Activated naive CD8-positive, alpha-beta T cell treated with anti-CD3 and anti-CD28 coated beads, Interleukin-2, amount 10 ng/mL, durations not matched to agents 7 days and 5 days (primary cell): ENCODE measurements around the gene CROCC. TPM values are rescaled to one million over a fixed set of nuclear protein-coding genes. Genes with fewer than 3 reads are reported as not detected.
A peak's percentile ranks its signal among the peaks of the same experiment; 100 is the strongest.

Source experiments
- ATAC-seq: fragments of 150-1000 bp; cut with Tn5 transposase; one replicate; pipeline ENCODE4 v1.10.0; 2021; ENCODE audit warnings: low read depth, moderate library complexity
- POLR2A ChIA-PET: fragments of 350-600 bp; sonication (Branson Sonifier 250); formaldehyde crosslinking; loops from one replicate; lab custom pipeline; 2021; ENCODE audit warnings: antibody characterized with exemption; lab: Charles Lee
- DNase-seq: peaks from one replicate; pipeline ENCODE4 v3.0.0; 2021
- H3K27ac Mint-ChIP-seq: one replicate; pipeline ENCODE4 v1.8.0; 2022; ENCODE audit warnings: mild to moderate bottlenecking, mixed read lengths
- H3K27me3 Mint-ChIP-seq: one replicate; pipeline ENCODE4 v1.8.0; 2022; ENCODE audit warnings: mild to moderate bottlenecking, moderate library complexity, mixed read lengths
- H3K36me3 Mint-ChIP-seq: one replicate; pipeline ENCODE4 v1.8.0; 2021; ENCODE audit warnings: mild to moderate bottlenecking, mixed read lengths
- H3K4me1 Mint-ChIP-seq: one replicate; pipeline ENCODE4 v1.8.0; 2021; ENCODE audit warnings: mixed read lengths
- H3K4me3 Mint-ChIP-seq: one replicate; pipeline ENCODE4 v1.8.0; 2022; ENCODE audit warnings: mild to moderate bottlenecking, moderate library complexity, mixed read lengths
- H3K9me3 Mint-ChIP-seq: one replicate; pipeline ENCODE4 v1.8.0; 2021; ENCODE audit warnings: mixed read lengths
- total RNA-seq, 2 experiments: library from RNA; stranded (reverse); gene quantifications; one replicate each; pipeline ENCODE4 v1.2.3, GENCODE V29; 2021

CROCC gene
- total RNA-seq, 2 experiments from 2014 or later = 63.0 to 69.8 TPM

DNA sequence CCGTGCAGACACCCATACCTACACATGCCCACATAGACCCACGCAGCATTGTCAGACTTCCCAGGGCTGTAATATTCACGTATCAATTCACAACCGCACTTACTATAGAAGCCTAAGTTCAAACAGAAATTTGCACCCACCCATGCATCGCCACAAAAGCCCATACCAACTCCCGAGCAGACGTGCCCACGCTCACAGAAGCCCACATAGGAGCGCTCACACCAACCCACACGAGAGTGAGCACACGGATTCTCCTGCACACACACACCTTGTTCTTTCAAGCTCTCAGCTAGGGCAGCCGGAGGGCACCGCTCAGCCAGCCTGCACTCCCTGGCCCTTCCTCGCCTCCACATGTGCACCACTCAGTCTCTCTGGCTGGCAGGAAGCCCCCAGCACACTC, 54.1 kb downstream of the CROCC start:
- POLR2A ChIA-PET = no interaction called here
- Mint-ChIP-seq H3K27ac (no peak overlapping the region), H3K4me3 (no peak overlapping the region), H3K4me1 (peaks cover 2% of the 10 kb centered on the region), H3K36me3 (no peaks in the 10 kb centered on the region), H3K9me3 (no peaks in the 10 kb centered on the region), H3K27me3 (peaks cover 9% of the 10 kb centered on the region)
- no peak for ATAC-seq
- DNase-seq = no peak

DNA sequence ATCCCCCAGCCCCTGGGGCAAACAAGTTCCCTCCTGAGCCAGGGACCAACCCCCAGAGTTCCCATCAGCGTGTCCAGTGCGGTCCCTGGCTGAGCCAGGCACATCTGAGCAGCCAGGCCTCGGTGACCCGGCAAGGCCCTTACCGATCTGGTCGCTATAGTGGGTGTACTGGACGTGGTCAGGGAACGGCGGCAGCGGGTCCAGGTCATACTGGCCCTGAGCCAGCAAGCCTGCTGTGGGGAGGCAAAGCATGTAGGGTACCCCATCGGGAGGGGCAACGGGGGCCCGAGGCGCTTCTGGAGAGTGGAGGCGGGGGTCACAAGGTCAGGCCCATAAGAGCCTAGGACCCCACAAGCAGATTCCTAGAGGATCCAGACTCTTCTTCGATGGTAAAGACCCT, 55.2 kb downstream of the CROCC start:
- no peak for ATAC-seq
- Mint-ChIP-seq H3K27me3 (peaks cover 20% of the 10 kb centered on the region), H3K9me3 (no peaks in the 10 kb centered on the region), H3K27ac (no peak overlapping the region), H3K4me3 (no peak overlapping the region), H3K36me3 (no peaks in the 10 kb centered on the region), H3K4me1 (peaks cover 3% of the 10 kb centered on the region)
- POLR2A ChIA-PET = no interaction called here
- no peak for DNase-seq

DNA sequence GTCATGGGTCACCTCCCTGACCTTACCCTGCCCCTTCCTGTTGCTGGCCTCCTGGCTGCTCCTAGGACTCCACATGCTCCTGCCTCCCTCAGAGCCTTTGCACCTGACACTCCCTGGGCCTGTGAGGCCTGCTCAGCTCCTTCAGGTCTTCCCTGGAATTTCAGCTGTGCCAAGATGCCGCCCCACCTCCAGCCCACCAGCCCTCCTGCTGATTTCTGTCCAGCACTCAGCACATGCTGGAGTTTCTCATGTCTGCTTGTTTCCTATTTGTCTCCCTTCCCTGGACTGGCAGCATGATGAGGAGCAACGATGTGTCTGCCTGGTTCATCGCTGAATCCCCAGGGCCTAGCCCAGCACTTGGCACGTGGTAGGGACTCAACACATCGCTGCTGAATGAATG, 55.6 kb downstream of the CROCC start:
- Mint-ChIP-seq H3K27ac (no peak overlapping the region), H3K9me3 (no peaks in the 10 kb centered on the region), H3K36me3 (no peaks in the 10 kb centered on the region), H3K4me1 (peaks cover 3% of the 10 kb centered on the region), H3K27me3 (peaks cover 24% of the 10 kb centered on the region), H3K4me3 (no peak overlapping the region)
- ATAC-seq (no peak), DNase-seq (no peak)
- POLR2A ChIA-PET = no interaction called here

DNA sequence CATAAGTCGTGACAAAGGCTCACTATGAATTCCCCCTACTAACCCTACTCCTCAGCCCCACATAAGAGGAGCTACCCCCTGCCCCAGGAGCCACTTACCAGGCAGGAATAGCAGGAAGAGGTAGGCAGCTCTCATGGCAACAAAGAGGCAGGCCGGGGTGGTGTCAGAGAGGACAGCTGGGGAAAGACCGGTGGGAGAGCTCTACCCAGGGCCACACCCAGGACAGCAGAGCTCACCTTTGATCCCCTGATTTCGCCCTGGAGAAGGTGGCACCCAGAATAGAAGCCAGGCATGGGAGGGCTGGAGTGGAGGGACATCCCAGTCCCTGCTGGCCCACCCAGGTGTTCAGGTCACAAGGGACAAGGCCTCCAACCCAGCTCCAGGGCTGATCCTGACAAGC, 56.4 kb downstream of the CROCC start:
- POLR2A ChIA-PET = interaction anchor here (0.5 kb wide), 1 partner anchor 30 kb away, joined by 4 read pairs; no protein-coding TSS in a partner anchor
- Mint-ChIP-seq H3K4me3 (no peak overlapping the region), H3K27me3 (peaks cover 26% of the 10 kb centered on the region), H3K9me3 (no peaks in the 10 kb centered on the region), H3K4me1 (peaks cover 3% of the 10 kb centered on the region), H3K36me3 (no peaks in the 10 kb centered on the region), H3K27ac (no peak overlapping the region)
- no peak for DNase-seq
- ATAC-seq = no peak

DNA sequence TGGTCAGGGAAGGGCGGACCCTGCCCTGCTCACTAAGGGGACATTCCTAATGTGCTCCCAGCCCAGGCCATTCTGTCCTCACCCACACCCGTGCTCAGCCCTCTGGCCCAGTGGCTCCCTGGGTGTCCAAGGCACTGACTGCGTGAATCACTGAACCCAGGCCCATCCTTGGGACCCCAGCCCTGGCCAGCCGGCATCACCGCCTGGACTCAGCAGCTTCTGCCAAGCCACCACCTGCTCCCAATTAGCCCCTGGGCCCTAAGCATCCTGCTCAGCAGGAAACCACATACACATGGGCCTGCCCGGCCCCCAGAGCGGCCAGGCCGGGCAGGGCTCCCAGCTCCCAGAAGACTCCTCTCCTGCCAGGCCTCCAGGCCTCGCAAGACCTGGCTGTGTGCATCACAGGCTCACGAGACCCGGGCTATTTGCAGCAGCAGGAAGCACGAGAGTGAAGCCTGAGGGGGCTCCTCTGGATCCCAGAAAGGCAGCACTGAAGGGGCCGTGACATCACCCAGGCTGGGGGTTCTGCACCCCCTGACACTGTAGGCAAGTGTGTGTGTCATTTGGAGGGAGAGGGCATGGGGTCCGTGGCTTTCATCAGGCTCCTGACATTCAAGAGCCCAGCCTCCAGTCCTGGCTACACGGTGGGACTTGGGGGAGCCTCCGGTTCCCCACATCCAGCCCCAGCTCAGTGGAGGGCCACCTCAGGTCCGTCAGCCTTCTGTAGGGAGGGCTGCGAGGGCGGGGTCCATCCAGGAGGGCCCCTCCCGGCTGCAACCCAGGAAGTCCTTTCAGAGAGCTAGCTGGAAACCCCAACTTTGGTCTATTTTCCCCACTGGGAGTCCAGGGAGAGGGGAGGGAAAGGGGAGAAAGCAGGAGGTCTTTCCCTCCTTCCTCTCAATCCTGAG, 57.1 kb downstream of the CROCC start:
- Mint-ChIP-seq H3K27me3 (peaks cover 30% of the 10 kb centered on the region), H3K9me3 (no peaks in the 10 kb centered on the region), H3K4me3 (no peak overlapping the region), H3K36me3 (no peaks in the 10 kb centered on the region), H3K27ac (no peak overlapping the region), H3K4me1 (peaks cover 3% of the 10 kb centered on the region)
- POLR2A ChIA-PET = interaction anchor here (0.5 kb wide), 2 partner anchors 30 to 448 kb away, joined by 3 to 4 read pairs; no protein-coding TSS in a partner anchor
- DNase-seq = no peak
- no peak for ATAC-seq

DNA sequence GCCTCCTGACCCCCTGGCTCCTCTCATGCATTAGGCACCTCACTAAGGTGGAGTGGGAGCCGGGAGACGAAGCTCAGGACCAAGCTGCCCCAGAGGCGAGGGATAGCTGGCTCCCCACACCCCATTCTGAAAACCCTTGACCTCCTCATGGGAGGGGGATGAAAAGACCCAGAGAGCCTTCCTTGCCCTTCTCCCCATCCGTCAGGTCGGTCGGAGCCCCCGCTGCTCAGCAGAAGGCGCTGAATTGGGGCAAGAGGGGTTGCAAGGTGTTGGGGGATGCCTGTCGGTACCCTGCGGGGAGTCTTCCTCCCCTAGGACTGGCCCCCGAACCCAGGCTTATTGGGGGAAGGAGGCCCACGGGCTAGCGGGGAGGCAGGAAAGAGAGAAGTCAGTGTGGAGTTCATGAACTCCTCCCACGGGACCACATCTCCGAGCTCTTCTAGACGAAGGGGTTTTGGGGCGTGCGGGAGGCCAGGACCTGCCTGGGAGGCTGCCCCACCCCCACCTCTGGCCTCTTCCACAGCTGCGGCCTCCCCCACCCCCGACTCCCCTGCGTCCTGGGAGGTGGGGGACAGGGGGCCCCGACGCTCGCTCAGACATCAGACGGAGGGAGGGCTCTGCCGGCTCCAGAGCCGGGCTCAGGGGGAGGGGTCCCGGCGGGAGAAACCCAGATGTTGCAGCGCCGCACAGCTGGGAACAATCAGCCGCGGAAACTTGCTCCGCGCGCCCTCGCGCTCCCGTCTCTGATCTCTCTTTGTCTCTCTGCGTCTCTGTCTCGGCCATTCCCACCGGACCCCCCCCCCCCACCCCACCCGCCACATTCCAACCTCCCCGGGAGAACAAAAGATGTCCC, 58.0 kb downstream of the CROCC start:
- Mint-ChIP-seq H3K9me3 (no peaks in the 10 kb centered on the region), H3K4me3 (peak overlapping the region; percentile 56), H3K36me3 (no peaks in the 10 kb centered on the region), H3K27ac (no peak overlapping the region), H3K27me3 (peaks cover 30% of the 10 kb centered on the region), H3K4me1 (peaks cover 3% of the 10 kb centered on the region)
- DNase-seq (no peak), ATAC-seq (no peak)
- POLR2A ChIA-PET = no interaction called here

DNA sequence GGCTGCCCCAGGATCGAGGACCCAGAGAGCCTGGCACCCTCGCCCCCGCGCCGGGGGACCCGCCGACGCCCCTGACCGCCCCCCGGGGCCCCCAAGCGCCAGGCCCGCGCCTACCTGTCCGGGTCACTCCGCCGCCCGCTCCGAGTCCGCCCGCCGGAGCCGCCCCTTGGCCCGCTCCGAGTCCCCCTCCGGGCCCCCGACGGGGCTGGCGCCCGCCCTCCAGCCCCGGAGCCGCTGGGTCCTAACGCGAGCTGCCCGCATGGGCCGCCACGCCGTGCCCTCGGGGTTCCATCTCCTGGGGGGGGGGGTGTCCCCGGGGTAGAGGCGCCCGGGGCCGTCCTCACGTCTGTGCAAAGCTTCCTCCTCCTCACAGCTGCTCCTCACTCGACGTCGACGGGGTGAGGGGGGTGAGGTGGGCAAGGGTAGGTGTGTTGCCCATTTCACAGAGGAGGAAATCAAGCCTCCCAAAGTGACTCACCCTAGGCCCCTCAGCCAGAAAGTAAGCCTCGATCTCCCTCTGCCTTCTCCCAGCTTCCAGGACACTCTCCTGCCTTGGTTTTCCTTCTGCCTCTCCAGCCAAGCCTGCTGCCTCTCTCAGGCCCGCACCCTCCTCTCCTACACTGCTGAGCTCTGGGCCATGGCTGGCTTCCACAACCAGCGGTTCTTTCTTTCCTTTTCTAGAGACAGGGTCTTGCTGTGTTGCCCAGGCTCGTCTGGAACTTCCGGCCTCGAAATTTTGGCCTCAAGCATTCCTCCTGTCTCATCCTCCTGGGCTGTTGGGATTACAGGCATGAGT, 58.9 kb downstream of the CROCC start, which contains the start of gene MFAP2:
MFAP2 (minus strand) TSS at position 148 of the 796 bp plus-strand sequence. CDS start 2,347 bp downstream, outside the sequence.
- Mint-ChIP-seq H3K4me3 (peak within 1 kb of the TSS; percentile 61), H3K9me3 (no peaks in the 10 kb centered on the region), H3K27me3 (peaks cover 30% of the 10 kb centered on the region), H3K4me1 (peaks cover 3% of the 10 kb centered on the region), H3K36me3 (no peaks in the 10 kb centered on the region), H3K27ac (peak within 1 kb of the TSS; percentile 27)
- POLR2A ChIA-PET = no interaction called here
- DNase-seq (no peak), ATAC-seq (peak; percentile 25)

DNA sequence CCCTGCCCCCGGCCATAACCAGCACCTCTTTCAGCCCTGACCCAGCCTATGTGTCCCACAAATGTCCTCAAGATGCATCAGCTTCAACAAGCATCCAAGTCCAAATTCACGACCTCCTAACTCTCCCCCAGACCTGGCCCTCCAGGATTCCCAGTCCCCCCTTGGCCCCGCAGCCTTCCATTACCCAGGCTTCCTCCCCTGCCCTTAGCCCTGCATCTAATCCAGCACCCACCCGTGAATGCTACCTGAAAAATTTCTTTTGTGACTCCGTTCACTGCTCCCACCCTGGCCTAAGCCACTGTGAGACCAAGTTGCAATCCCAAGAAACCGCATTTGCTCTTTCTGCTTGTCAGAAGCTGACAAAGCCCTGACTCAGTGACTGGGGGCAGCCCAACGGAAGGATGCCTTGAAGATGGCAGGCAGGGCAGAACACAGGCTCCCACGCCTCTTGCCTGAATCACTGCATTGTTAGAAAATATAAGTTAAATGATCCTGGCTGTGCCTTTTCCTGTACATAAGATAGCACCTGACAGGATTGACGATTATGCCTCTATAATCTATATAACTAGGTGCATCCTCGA, 59.6 kb downstream of the CROCC start:
- Mint-ChIP-seq H3K4me1 (peaks cover 3% of the 10 kb centered on the region), H3K9me3 (no peaks in the 10 kb centered on the region), H3K4me3 (peak overlapping the region; percentile 61), H3K27ac (no peak overlapping the region), H3K36me3 (no peaks in the 10 kb centered on the region), H3K27me3 (peaks cover 30% of the 10 kb centered on the region)
- no peak for ATAC-seq
- DNase-seq = no peak
- POLR2A ChIA-PET = no interaction called here

DNA sequence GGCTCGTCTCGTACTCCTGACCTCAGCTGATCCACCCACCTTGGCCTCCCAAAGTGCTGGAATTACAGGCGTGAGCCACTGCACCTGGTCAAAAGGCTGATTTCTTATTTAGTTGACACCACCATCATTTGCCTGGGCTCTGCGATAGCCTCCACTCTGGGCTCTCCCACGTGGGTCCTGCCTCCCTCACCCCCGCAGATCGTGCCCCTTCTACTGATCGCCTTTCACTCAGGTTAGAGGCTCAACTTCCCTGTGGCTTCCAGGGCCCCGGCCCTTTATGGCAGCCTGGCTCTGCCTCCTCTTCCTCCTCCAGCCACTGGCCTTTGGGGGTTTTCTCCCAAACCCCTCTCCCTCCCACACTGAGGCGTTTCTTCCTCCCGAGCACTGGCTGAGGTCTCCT, 61.2 kb downstream of the CROCC start:
- DNase-seq = no peak
- no peaks in the 10 kb centered on the region for H3K9me3 Mint-ChIP-seq
- ATAC-seq = no peak
- H3K27me3 Mint-ChIP-seq = peaks cover 30% of the 10 kb centered on the region
- H3K36me3 Mint-ChIP-seq = no peaks in the 10 kb centered on the region
- H3K4me3 Mint-ChIP-seq = no peak overlapping the region
- H3K27ac Mint-ChIP-seq = no peak overlapping the region
- H3K4me1 Mint-ChIP-seq = peaks cover 3% of the 10 kb centered on the region
- POLR2A ChIA-PET = no interaction called here

DNA sequence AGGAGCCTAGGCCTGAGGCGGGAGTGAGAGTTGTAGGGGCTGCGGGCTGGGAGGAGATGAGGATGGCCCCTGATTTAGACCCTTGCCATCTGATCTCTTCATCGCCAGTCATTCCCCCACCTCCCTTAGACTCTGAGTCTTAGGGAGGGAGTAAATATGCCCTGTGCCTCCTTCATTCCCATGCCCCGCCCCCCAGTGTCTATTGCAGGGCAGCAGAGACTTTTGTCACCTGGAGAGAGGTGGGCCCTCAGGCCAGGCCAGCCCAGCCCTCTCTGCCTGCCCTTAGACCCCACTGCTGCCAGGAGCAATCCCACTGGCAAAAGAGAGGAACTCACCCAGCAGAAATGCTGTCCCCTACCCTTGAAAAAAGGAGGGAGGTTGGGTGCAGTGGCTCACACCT, 61.9 kb downstream of the CROCC start:
- Mint-ChIP-seq H3K4me1 (peaks cover 3% of the 10 kb centered on the region), H3K27ac (no peak overlapping the region), H3K36me3 (no peaks in the 10 kb centered on the region), H3K9me3 (no peaks in the 10 kb centered on the region), H3K4me3 (no peak overlapping the region), H3K27me3 (peaks cover 30% of the 10 kb centered on the region)
- DNase-seq (no peak), ATAC-seq (no peak)
- POLR2A ChIA-PET = no interaction called here

DNA sequence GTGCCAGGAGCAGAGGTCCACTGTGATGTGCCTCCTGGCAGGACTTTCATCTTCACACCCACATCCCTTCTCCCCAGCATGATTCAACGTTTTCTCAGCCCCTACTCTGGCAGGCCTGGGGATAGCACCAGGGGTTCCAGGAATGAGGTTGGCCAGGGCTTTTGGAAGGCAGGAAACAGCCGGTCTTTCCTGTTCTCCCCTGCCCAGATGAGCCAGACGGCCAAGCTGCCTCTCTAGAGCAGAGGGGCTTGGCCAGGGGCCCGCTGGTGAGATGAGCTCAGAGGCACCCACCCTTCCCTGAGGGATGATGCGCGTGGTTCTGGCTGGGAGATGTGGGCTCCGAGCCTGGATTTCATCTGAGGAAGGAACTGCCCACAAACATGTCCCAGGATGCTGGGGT, 63.0 kb downstream of the CROCC start:
- Mint-ChIP-seq H3K4me3 (no peak overlapping the region), H3K9me3 (no peaks in the 10 kb centered on the region), H3K27me3 (peaks cover 24% of the 10 kb centered on the region), H3K36me3 (no peaks in the 10 kb centered on the region), H3K27ac (no peak overlapping the region), H3K4me1 (peaks cover 3% of the 10 kb centered on the region)
- POLR2A ChIA-PET = no interaction called here
- no peak for DNase-seq
- no peak for ATAC-seq

DNA sequence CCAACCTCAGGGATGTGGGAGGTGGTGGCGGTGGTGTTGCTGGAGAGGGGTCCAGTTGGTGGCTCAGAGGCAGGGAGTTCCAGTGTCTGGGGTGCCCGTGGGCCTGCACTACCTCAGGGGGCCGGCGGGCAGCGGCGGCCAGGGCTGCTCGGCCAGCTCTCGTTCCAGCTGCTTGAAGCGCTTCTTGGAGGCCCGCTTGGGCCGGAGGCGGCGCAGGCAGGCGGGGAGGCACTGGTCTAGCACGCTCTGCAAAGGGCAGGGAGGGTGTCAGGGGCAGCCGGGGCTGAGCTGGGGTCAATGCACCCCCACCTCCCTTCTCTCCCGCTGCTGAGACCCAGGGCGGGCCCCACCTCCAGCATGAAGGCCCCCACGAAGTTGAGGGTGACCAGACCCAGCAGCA, 64.4 kb downstream of the CROCC start:
- Mint-ChIP-seq H3K4me1 (no peaks in the 10 kb centered on the region), H3K9me3 (no peaks in the 10 kb centered on the region), H3K4me3 (no peak overlapping the region), H3K27me3 (peaks cover 18% of the 10 kb centered on the region), H3K36me3 (no peaks in the 10 kb centered on the region), H3K27ac (no peak overlapping the region)
- POLR2A ChIA-PET = no interaction called here
- DNase-seq (no peak), ATAC-seq (no peak)

DNA sequence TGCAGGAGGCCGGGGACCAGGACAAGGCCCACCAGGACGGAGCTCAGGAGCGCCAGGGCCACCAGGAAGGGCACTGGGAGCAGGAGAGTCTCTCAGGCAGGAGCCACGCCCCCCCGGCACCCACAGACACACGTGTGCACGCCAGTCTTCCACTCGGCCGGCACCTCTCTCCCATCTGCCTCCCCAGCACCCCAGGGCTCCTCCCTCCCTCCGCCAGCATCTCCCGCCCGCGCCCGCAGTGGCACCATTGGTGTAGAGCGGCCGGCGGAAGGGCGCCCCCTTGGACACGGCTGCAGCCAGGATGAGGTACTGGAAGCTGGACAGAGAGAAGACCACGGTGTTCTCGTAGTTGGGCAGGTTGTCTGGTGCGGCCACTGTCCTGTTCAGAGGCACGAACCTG, 64.8 kb downstream of the CROCC start:
- DNase-seq (no peak), ATAC-seq (no peak)
- Mint-ChIP-seq H3K36me3 (no peaks in the 10 kb centered on the region), H3K4me1 (no peaks in the 10 kb centered on the region), H3K9me3 (no peaks in the 10 kb centered on the region), H3K27me3 (peaks cover 14% of the 10 kb centered on the region), H3K4me3 (no peak overlapping the region), H3K27ac (no peak overlapping the region)
- POLR2A ChIA-PET = no interaction called here
